Stimulated activated CD8-positive, alpha-beta memory T cell treated with anti-CD3 and anti-CD28 coated beads, Interleukin-4, amount 100 ng/mL, for 24 hours (primary cell): ENCODE results near the gene P2RX3.
"Not testable (repeated sequence)": the region's sequence is repeated elsewhere in the genome, so short reads cannot be mapped to it uniquely, and the experiment has no call there.

Experiments used
- DNase-seq: peaks from one replicate; pipeline ENCODE4 v3.0.0-alpha.2; 2020; ENCODE audit warnings: low read depth

The P2RX3 gene

GRCh38 chr11:57338142-57338541 is at the start of gene P2RX3:
P2RX3 (plus strand) TSS chr11:57338352; CDS start chr11:57338551, 199 bp downstream.
- no peak for DNase-seq

GRCh38 chr11:57288771-57289579 is 49.2 kb upstream of the P2RX3 start:
- DNase-seq, result no peak

DNA sequence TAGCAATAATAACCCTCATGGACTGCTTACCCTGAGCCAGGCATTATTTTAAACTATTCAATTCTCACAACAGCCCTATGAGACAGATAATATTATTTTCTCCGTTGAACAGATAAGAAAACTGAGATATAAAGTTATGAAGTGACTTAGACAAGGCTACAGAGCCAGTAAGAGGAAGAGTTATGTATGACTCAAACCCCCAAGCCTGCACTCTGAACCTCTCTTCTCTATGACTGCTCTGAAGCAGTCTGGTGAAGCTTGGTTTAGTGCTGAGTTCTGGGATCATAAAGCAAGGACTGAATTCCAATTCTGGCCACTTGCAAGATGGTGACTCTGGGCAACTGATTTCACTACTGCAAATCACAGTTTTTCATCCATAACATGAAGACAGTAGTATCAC is 47.9 kb upstream of the P2RX3 start:
- no peak for DNase-seq

DNA sequence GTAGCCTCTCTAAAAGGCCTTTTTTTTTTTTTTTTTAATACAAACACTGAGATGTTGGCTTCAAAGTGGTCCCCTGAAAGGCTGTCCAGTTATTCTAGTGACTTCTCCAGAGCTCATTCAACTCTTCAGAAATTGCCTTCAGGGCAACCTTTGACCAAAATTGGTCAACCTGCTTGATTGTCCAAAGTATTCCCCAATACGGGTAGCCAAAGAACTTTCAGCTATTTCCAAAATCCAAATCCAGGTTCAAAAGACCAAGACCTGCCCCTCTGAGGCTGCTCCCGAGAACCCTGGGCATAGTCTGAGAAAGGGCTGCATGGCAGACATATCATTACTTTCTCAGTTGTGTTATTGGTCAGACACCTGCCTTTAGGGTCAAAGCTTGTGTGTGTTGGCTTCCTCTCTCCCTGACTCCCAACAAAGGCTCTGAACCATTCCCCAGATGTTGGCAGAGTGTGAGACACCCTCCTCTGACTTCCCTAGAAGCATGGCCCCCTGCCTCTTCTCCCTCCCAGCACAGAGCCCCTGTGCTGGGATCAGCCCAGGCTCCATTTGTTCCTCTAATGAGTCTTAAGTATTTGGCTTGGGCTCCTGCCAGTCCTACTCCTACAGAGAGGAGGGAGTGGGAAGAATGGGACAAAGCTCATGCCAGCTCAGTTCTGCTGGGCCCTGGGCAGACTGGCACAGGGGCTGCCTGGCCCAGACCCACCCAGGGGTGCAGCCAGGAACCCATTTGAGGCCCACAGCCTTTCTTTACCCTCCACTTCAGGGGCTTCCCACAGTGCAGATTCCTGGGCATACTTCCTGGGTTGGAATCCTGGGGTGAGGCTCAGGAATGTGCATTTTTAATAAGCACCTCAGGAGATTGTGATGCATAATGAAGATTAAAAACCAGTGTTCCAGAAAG is 43.7 kb upstream of the P2RX3 start:
- no peak for DNase-seq

- DNase-seq, result not testable (repeated sequence)
Observed at GRCh38 chr11:57296205-57296604, 41.9 kb upstream of the P2RX3 start.

DNA sequence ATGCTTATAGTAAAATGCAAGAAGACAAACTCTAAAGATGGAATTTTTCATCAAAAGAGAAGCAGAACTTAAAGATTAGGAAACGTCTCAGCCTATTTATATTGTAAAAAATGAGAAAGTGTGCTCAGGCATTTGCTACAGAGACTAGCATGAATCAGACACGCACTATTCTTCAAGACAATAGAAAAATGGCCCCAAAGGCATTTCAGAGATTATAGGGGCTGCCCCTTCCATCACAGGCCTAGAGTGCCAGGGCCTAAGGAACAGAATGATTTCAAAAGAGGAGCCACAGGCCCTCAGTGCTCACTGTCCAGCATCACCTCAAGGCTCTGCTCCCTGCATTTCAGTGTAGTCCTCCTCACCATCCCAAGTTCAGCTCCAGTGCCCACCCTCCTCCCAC is 40.9 kb upstream of the P2RX3 start:
- no peak for DNase-seq

DNA sequence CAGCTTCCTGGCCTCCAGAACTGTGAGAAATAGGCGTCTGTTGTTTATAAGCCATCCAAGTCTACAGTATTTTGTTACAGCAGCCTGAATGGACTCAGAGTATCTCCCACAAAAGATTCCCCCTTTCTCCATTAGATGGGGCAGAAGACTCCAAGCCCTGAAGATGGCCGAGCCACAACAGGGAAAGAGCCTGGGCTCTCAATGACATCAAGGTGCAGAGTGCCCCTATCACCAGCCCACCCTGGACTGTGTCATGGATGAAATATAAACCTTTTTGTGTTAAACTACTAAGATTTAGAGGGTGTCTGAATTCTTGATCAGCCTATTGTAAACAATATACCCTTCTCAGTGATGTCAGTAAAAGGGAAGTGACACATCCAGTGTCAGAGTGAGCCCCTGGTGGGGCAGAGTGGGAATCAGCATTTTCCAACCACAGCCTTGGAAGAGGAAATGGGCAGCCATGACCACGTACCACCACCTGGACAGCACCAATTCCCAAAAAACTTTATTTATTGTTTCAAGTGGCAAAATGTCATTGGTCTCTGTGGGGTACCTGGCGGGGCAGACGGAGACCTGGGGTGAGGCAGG is 38.9 kb upstream of the P2RX3 start:
- no peak for DNase-seq

DNA sequence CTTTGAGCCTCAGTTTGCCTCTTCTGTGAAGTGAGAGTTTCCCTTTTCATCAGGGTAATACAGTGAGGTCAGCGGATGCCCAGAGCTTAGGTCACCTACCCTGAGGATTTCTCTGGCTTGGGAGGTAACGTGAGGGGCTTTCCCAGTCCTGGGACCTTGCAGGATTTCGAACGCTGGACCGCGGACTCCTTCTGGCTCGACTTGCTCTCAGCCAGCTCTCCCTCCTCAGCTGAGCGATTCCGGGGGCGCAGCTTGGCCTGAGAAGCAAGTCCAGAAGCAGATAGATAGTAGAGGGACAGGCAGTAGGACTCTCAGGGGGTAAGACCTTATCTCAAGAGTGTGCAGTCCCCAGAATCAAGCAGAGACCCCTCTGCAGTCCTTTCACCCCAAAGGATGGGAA is 37.4 kb upstream of the P2RX3 start:
- no peak for DNase-seq

DNA sequence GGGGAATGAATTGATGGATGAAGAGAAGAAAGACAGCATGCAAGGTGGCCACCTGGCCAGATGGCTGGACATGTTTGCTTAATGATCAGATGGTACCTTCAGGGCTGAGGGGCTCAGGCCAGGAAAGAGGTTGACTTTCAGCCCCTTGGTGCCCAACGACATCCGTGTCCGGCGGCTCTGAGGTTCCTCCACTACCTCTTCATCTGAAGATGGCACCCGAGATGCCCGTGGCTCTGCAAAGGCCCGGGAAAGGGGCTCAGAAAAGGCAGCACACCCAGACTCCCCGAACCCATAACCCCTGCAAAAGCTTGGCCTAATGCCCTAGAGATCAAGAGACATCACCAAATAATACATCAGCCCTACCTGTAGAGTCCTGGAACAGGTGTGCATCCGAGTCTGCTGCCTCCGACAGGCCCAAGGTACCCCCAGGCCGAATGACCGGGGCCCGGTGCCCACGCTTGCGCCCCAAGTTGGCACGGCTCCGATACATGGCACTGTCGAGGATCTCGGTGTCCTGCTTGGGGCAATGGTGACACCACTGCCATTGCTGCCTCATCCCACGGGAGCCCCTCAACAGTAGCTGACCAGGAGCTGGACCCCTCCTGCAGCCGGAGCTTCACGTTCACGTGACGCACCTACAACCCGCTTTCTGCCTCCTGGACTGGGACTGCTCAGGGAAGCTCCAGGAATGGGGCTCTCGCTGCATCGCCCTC is 36.3 kb upstream of the P2RX3 start:
- DNase-seq, result no peak

GRCh38 chr11:57302489-57302888 is 35.7 kb upstream of the P2RX3 start:
- DNase-seq, result no peak

- DNase-seq, result no peak
Observed at GRCh38 chr11:57303280-57303989, 34.7 kb upstream of the P2RX3 start.

DNA sequence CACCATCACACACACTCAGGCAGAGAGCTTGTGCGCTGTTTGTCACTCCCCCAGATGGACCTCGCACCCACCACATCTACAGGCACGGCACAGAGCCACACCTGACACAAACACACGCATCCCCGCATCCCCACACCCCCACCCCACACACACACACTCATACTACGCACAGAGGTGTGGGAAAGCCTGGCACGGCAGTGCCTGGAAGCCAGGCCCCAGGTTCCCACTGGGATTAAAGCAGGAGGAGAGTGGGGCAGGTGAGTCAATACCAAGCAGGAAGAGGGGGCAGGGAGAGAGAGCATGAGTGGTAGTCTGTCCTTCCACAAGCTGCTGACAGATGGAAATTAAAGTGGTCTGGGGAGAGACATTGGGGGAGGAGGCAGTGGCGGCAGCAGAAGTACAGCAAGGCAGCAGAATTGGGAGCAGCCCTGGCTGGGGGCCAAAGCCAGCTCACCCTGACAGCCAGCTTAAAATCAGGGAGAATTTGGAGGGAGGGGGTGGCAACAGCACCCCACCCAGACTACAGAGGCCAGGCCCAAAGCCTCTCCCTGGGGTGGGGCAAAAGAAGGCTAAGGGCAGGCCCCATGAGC is 34.1 kb upstream of the P2RX3 start:
- no peak for DNase-seq

DNA sequence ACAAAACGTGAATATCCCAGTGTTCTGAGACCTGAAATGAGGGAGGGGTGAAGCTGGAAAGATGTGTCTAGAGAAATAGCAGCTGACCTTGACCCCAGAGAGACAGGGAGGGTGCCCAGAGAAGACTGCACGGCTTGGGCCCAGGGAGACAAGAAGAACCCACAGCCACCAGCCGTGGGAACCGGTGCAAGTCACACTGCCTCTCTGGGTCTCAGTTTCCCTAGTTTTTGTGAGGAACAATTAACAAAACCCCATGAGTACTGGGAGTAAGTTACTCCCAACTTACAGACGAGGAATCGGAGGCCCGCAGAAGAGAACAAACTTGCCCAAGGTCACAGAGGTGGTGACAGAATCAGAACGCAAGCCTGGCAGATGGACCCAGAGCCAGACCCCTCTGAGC is 32.6 kb upstream of the P2RX3 start:
- no peak for DNase-seq

GRCh38 chr11:57306161-57306876 is 31.8 kb upstream of the P2RX3 start:
- DNase-seq, result no peak

DNA sequence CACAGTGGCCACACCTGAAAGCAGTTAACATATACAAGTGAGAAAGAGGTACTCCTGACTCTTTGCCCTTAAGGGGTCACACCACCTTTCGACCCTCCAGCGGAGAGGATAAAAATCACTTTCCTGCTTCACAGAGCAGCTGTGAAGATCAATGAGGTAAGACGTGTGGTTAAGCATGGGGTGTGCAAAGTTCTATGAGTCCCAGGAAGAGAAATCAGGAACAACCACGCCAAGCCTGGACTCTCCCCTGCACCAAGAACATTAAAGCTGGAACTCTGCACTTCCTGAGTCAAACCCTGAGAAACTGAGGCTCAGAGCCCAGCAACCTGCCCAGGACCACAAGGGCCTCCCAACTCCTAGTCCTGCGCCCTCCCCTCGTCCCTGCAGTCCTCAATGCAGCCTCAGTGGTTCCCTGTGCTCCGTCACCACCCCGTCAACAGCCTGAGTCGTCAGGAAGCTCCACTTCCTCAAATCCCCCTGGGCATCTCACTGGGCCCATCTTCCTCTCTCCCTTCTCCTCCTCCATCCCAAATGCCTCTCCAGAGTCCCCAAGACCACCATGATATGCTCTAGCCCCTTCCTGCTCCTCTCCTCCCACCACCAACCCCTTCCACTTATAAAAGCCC is 31.1 kb upstream of the P2RX3 start:
- DNase-seq, result no peak

GRCh38 chr11:57307666-57308270 is 30.4 kb upstream of the P2RX3 start:
- DNase-seq, result no peak

DNA sequence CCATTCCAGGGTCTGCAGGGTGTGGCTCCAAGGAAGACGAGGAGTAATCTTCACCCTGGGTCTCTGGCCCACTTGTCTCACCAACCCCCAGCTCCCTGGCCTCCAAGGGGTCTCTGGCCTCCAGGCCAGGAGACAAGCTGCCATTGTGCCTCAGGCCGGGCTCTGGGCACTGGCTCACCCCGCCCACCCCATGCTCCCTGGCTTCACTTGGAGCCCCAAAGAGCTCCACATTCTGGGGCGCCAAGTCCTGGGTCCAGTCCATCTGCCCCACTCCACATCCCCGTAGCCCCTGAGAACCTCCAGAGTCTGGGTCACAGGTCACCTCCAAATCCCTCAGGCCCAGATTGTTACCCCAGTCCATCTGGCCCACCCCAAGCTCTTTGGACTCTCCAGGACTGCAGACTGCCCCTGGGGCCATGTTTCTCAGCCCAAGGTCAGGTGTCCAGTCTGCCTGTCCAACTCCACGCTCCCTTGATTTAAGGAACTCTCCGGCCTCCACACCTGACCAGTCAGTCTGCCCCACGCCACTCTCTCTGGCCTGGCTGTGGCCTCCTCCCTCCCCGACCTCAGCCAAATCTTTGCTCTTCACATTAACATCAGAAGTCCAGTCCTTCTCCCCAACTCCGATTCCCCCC is 29.6 kb upstream of the P2RX3 start:
- DNase-seq, result no peak

GRCh38 chr11:57309106-57310059 is 28.8 kb upstream of the P2RX3 start:
- no peak for DNase-seq
